ENCODE data around the gene LPCAT1. TPM values are rescaled to one million over a fixed set of nuclear protein-coding genes. Genes with fewer than 3 reads are reported as not detected.

LPCAT1 gene
- total and polyA plus RNA-seq, 2 of the 4 experiments (the other 2 are of a cell fraction), result 17.7 to 33.6 TPM

DNA sequence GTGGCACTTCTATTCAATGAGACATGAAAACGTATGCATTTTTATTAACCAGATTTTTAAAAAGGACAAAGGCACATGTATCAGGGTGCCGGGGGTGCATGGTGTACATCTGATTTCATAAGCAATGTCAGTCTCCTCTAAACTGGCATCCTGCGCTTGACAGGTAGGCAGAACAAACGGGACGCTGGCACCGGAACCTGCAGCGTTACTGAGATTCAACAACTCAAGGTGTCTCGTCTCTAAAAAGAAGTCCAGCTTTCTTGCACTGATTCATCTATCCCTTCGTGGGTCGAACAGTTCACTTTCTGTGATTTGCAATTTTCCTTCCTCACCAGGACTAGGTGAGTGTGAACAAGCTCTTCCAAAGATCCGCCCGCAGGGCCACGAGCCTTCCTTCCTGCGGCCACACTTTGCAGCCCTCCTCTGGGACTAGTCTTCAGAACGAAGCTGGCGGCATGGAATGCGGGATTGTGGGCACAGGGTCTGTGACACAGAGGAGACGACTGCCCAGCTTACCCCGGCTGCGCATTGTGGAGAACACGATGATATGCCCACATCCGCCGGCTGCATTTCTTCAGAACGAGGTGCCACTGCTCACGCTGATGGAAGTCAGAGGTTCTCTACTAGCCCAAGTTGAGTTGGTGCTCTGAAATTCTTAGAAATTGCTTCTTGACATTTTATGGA, 85.7 kb downstream of the LPCAT1 start:
- no peak for ATAC-seq (ENCODE audit: low read depth)
- no peak overlapping the region for H2AK5ac ChIP-seq (ENCODE audit: low read depth, low read length)
- no peak overlapping the region for H3K4me2 ChIP-seq (ENCODE audit: low read depth, low read length)
- POLR2A ChIA-PET (ENCODE audit: unreplicated experiment), result interaction anchor here (0.7 kb wide), 1 partner anchor 1796 kb away, joined by 3 read pairs; no protein-coding TSS in a partner anchor
- no TSS peak for BruUV-seq (replicated peaks)
- intact Hi-C loops (cut with micrococcal nuclease) (no loop called here), in situ Hi-C loops (cut with MboI; ENCODE audit: low sequenced_read_pairs) (no loop called here), dilution Hi-C loops (cut with HindIII; ENCODE audit: low sequenced_read_pairs, unreplicated experiment) (no loop called here)
- H2AFZ ChIP-seq (replicated peaks; ENCODE audit: low read length, poor library complexity), result no peak overlapping the region
- no peak overlapping the region for H3K4me3 ChIP-seq (ENCODE audit: insufficient read depth, low read depth, low read length)
- H4K91ac ChIP-seq (ENCODE audit: insufficient read depth, low read depth, low read length), result no peak overlapping the region
- H4K20me1 ChIP-seq (ENCODE audit: insufficient read depth, low read length), result no peaks in the 10 kb centered on the region
- no peak overlapping the region for H3K23ac ChIP-seq (ENCODE audit: low read depth, low read length)
- H3K14ac ChIP-seq (replicated peaks; ENCODE audit: low read depth, low read length), result no peak overlapping the region
- 87% methylated on average over 13 of the region's 25 CpGs; no CpG with 5 or more reads in 1 of the 2 experiments for WGBS, 2 experiments (ENCODE audit: extremely low coverage in 2 of 2, insufficient read length in 1 of 2)
- H3K9me3 ChIP-seq (ENCODE audit: control insufficient read depth, insufficient read depth, low read length), result peaks cover 12% of the 10 kb centered on the region
- no peaks in the 10 kb centered on the region; the same call in 1 of the 2 replicates for H3K4me1 ChIP-seq (ENCODE audit: control insufficient read depth, insufficient read depth, low read length)
- TF ChIP-seq RCOR1 (IDR thresholded peaks at IDR 0.05; ENCODE audit: insufficient replicate concordance, low read length) (no peak), POLR2A (IDR thresholded peaks at IDR 0.05; ENCODE audit: low read depth, low read length) (no peak), SMC3 (IDR thresholded peaks at IDR 0.05; ENCODE audit: low read depth, low read length) (no peak), MAFK (IDR thresholded peaks at IDR 0.05; ENCODE audit: low read depth, low read length) (no peak), NFE2L2 (IDR thresholded peaks at IDR 0.05; ENCODE audit: low read depth, low read length) (no peak), MXI1 (IDR thresholded peaks at IDR 0.05; ENCODE audit: borderline replicate concordance, low read depth, low read length) (no peak), MAZ (IDR thresholded peaks at IDR 0.05; ENCODE audit: borderline replicate concordance, low read depth, low read length) (no peak), BHLHE40 (IDR thresholded peaks at IDR 0.05; ENCODE audit: low read depth, low read length) (no peak), FOS (IDR thresholded peaks at IDR 0.05; ENCODE audit: low read depth, low read length) (no peak)
- TF ChIP-seq, protein P1, sequence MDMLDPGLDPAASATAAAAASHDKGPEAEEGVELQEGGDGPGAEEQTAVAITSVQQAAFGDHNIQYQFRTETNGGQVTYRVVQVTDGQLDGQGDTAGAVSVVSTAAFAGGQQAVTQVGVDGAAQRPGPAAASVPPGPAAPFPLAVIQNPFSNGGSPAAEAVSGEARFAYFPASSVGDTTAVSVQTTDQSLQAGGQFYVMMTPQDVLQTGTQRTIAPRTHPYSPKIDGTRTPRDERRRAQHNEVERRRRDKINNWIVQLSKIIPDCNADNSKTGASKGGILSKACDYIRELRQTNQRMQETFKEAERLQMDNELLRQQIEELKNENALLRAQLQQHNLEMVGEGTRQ (IDR thresholded peaks at IDR 0.05; ENCODE audit: low read depth, low read length), result no peak
- no peak overlapping the region for H2BK20ac ChIP-seq (ENCODE audit: low read depth, low read length)
- H3K27me3 ChIP-seq (ENCODE audit: control insufficient read depth, insufficient read depth, low read length), result peaks cover 14% of the 10 kb centered on the region
- H3K18ac ChIP-seq (ENCODE audit: low read depth, low read length), result no peak overlapping the region
- H4K8ac ChIP-seq (ENCODE audit: low read depth in 2 of 2, low read length in 2 of 2), result no peak overlapping the region
- H3K36me3 ChIP-seq (ENCODE audit: control insufficient read depth, insufficient read depth, low read length), result no peaks in the 10 kb centered on the region
- no peak overlapping the region for H2BK120ac ChIP-seq (ENCODE audit: low read depth, low read length)
- no peak overlapping the region for H4K5ac ChIP-seq (ENCODE audit: low read depth, low read length)
- H3K9me1 ChIP-seq (ENCODE audit: insufficient read depth, low read length), result no peaks in the 10 kb centered on the region
- no peak overlapping the region for H2AK9ac ChIP-seq (replicated peaks; ENCODE audit: low read depth, low read length, poor library complexity)
- no peak overlapping the region for H3K9ac ChIP-seq (ENCODE audit: low read depth, low read length)
- CTCF ChIA-PET, result no interaction called here
- no peak overlapping the region for H3K27ac ChIP-seq (ENCODE audit: insufficient read depth, low read length)
- no peak overlapping the region for H2BK5ac ChIP-seq (ENCODE audit: low read depth, low read length, poor library complexity, severe bottlenecking)
- H3K79me1 ChIP-seq (ENCODE audit: low read depth in 1 of 2, low read length in 2 of 2), result no peaks in the 10 kb centered on the region
- H3K4ac ChIP-seq (ENCODE audit: low read depth, low read length), result no peak overlapping the region
- H3K56ac ChIP-seq (ENCODE audit: extremely low read depth, insufficient read depth, low read length), result no peak overlapping the region
- no peak for DNase-seq
- H2BK15ac ChIP-seq (ENCODE audit: low read depth, low read length), result no peak overlapping the region

Measured in IMR-90 (cell line).